ENCODE measurements around the gene MRI1. TPM values are rescaled to one million over a fixed set of nuclear protein-coding genes. Genes with fewer than 3 reads are reported as not detected.

MRI1 gene
- total and polyA plus RNA-seq, 4 donors, result 23.5 to 63.2 (median 29.9) TPM

DNA sequence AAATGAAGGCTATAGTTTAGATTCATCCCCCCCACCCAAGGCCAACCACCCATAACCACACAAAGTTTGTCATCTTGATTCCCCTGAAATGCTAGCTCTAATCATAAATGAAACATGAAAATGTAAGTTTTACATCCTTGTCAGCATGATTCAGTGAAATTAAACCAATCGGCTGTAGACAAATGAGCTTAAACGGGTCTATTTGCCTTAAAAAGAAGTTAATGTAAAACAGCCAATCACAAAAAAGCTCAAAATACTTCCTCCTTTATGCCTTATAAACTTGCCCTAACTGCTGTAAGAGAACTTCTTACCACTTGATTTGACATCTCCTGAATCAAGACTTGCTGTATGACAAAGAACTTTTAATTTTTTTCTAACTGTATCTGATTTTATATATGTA is 34.5 kb upstream of the MRI1 start:
- DNase-seq, result no peak
- no peak overlapping the region for H3K9ac ChIP-seq (ENCODE audit: insufficient read depth in 1 of 2, low read length in 2 of 2)
- no peak overlapping the region for H3K27ac ChIP-seq (ENCODE audit: low read depth in 1 of 2, low read length in 1 of 2)
- peaks cover 0 to 10% (median 4%) of the 10 kb centered on the region in 5 donors for H3K4me1 ChIP-seq (ENCODE audit: control insufficient read depth in 5 of 5, insufficient read depth in 5 of 5, low read length in 5 of 5)
- TF ChIP-seq, protein P1, sequence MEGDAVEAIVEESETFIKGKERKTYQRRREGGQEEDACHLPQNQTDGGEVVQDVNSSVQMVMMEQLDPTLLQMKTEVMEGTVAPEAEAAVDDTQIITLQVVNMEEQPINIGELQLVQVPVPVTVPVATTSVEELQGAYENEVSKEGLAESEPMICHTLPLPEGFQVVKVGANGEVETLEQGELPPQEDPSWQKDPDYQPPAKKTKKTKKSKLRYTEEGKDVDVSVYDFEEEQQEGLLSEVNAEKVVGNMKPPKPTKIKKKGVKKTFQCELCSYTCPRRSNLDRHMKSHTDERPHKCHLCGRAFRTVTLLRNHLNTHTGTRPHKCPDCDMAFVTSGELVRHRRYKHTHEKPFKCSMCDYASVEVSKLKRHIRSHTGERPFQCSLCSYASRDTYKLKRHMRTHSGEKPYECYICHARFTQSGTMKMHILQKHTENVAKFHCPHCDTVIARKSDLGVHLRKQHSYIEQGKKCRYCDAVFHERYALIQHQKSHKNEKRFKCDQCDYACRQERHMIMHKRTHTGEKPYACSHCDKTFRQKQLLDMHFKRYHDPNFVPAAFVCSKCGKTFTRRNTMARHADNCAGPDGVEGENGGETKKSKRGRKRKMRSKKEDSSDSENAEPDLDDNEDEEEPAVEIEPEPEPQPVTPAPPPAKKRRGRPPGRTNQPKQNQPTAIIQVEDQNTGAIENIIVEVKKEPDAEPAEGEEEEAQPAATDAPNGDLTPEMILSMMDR (IDR thresholded peaks at IDR 0.05; ENCODE audit: control extremely low read depth, extremely low read depth), result no peak
- H3K4me3 ChIP-seq, result no peak overlapping the region
- no peaks in the 10 kb centered on the region for H3K27me3 ChIP-seq (ENCODE audit: control insufficient read depth in 3 of 3, insufficient read depth in 3 of 3, low read length in 2 of 3)
- WGBS, 2 donors, result 19 to 45% methylated on average over 2 of the region's 2 CpGs
- no peak for ATAC-seq (ENCODE audit: insufficient read depth, low FRiP score)
- no peaks in the 10 kb centered on the region for H3K36me3 ChIP-seq (ENCODE audit: control insufficient read depth in 4 of 4, insufficient read depth in 4 of 4, low read length in 4 of 4)
- no peaks in the 10 kb centered on the region for H3K9me3 ChIP-seq (ENCODE audit: control insufficient read depth in 4 of 4, insufficient read depth in 3 of 4, low read length in 3 of 4)

DNA sequence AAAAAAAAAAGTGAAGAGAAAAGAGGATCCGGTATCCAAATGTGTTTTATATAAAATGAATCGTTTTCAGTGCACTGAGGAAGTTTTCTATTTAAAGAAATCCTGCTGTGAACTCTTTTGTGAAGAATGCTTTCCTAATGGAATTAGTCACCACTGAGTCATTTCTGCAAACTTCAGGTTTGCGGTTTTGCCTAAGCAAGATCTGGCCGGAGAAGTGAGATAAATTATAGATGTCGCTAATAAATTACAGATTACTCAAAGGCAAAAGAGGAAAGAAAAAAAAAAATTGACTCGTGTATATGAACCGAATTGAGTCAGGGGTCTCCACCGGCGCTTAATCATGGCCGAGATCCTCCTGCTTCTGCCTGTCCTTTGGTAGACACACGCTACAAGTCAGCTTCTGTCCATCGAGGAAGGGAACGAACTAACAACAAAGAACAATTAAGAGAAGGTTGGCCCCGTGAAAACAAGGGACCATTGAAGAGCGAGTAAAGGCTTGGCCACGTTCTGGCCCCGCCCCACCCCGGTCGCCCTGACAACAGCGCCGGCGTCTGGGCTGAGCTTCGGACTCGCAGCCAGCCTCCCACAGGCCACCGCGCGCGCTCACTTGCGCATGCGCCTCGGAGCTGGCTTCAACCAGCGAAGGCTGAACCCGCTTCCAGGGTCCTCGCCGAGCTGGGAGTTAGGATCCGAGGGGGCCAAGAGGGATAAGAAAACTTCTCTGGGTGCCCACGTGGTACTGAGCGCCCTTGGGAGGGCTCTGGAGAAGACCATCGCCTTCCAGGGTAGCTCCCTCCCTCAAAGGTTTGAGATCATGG is 33.0 kb upstream of the MRI1 start:
- WGBS, 2 donors, result 1% methylated on average over 37 to 39 of the region's 39 CpGs
- H3K4me1 ChIP-seq (ENCODE audit: control insufficient read depth in 5 of 5, insufficient read depth in 5 of 5, low read length in 5 of 5), result peaks cover 0 to 10% (median 4%) of the 10 kb centered on the region in 5 donors
- peak overlapping the region; percentile 62 for H3K4me3 ChIP-seq
- H3K27me3 ChIP-seq (ENCODE audit: control insufficient read depth in 3 of 3, insufficient read depth in 3 of 3, low read length in 2 of 3), result no peaks in the 10 kb centered on the region
- DNase-seq, result peak; percentile 97 to 98 (median 97)
- ATAC-seq (ENCODE audit: insufficient read depth, low FRiP score), result peak; percentile 93
- H3K27ac ChIP-seq (ENCODE audit: low read depth in 1 of 2, low read length in 1 of 2), result peak overlapping the region; percentile 93 to 95
- no peaks in the 10 kb centered on the region for H3K9me3 ChIP-seq (ENCODE audit: control insufficient read depth in 4 of 4, insufficient read depth in 3 of 4, low read length in 3 of 4)
- no peaks in the 10 kb centered on the region for H3K36me3 ChIP-seq (ENCODE audit: control insufficient read depth in 4 of 4, insufficient read depth in 4 of 4, low read length in 4 of 4)
- peak overlapping the region; percentile 84 to 99 for H3K9ac ChIP-seq (ENCODE audit: insufficient read depth in 1 of 2, low read length in 2 of 2)
- TF ChIP-seq, protein P1 (IDR thresholded peaks at IDR 0.05; ENCODE audit: control extremely low read depth, extremely low read depth), result no peak

DNA sequence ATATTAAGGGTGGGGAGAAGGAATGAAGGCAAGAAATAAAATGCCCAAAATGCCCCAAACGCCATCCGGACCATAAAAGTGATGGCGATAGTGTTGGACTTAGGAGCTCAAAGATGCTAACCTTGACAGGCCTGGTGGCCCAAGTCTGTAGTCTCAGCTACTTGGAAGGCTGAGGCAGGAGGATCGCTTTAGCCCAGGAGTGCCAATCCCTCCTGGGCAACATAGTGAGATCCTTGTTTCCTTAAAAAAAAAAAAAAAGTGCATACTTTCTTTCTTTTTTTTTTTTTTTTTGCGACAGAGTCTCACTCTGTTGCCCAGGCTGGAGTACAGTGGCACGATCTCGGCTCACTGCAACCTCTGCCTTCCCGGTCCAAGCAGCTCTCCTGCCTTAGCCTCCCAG is 32.0 kb upstream of the MRI1 start:
- H3K4me1 ChIP-seq (ENCODE audit: control insufficient read depth in 5 of 5, insufficient read depth in 5 of 5, low read length in 5 of 5), result peaks cover 0 to 10% (median 4%) of the 10 kb centered on the region in 5 donors
- TF ChIP-seq, protein P1 (IDR thresholded peaks at IDR 0.05; ENCODE audit: control extremely low read depth, extremely low read depth), result no peak
- ATAC-seq (ENCODE audit: insufficient read depth, low FRiP score), result no peak
- H3K36me3 ChIP-seq (ENCODE audit: control insufficient read depth in 4 of 4, insufficient read depth in 4 of 4, low read length in 4 of 4), result peaks cover 0 to 2% (median 0%) of the 10 kb centered on the region in 4 donors
- peak overlapping the region in 1 of 2 donors; percentile 99 for H3K9ac ChIP-seq (ENCODE audit: insufficient read depth in 1 of 2, low read length in 2 of 2)
- H3K27ac ChIP-seq (ENCODE audit: low read depth in 1 of 2, low read length in 1 of 2), result no peak overlapping the region
- DNase-seq, result no peak
- H3K27me3 ChIP-seq (ENCODE audit: control insufficient read depth in 3 of 3, insufficient read depth in 3 of 3, low read length in 2 of 3), result no peaks in the 10 kb centered on the region
- WGBS, 2 donors, result 81 to 85% methylated on average over 7 to 8 of the region's 8 CpGs
- H3K4me3 ChIP-seq, result no peak overlapping the region
- no peaks in the 10 kb centered on the region for H3K9me3 ChIP-seq (ENCODE audit: control insufficient read depth in 4 of 4, insufficient read depth in 3 of 4, low read length in 3 of 4)

Data from lung (tissue), 12 donors.